Upper lobe of left lung (tissue), 4 donors: ENCODE measurements around the gene GLYATL1B.

Experiments
- CTCF ChIP-seq, 6 experiments: fragments of 450-650 bp in 4 of 6; fragments of 200-600 bp in 2 of 6; sonication (generic) in 2 of 6; IDR thresholded peaks; one replicate each; pipeline ENCODE4 v1.5.1; 2016 to 2019; ENCODE audit warnings: antibody characterized with exemption in 6 of 6
- EP300 ChIP-seq, 4 donors: sonication (generic); formaldehyde crosslinking; IDR thresholded peaks; one replicate each; pipeline ENCODE4 v1.5.1; 2017; ENCODE audit warnings: antibody characterized with exemption in 4 of 4, control low read depth in 2 of 4
- POLR2A ChIP-seq, 4 donors: fragments of 450-650 bp; IDR thresholded peaks; one replicate each; pipeline ENCODE4 v1.5.1; 2016 to 2017; ENCODE audit warnings: antibody characterized with exemption in 4 of 4, mild to moderate bottlenecking in 2 of 4
- POLR2AphosphoS5 ChIP-seq, 2 donors: sonication (generic); formaldehyde crosslinking; IDR thresholded peaks; one replicate each; pipeline ENCODE4 v1.5.1; 2017; ENCODE audit warnings: antibody characterized with exemption in 2 of 2

GRCh38 chr11:59053387-59053786, 32.7 kb upstream of the GLYATL1B start:
- peak in 5 of 6 experiments; percentile 31 to 60 (median 52) for TF ChIP-seq CTCF (IDR thresholded peaks at IDR 0.05)
- no peak for TF ChIP-seq EP300 (IDR thresholded peaks at IDR 0.05)
- TF ChIP-seq POLR2AphosphoS5 (IDR thresholded peaks at IDR 0.05) = no peak
- TF ChIP-seq POLR2A (IDR thresholded peaks at IDR 0.05) = no peak
